GM19238 (cell line): ENCODE measurements around the gene ENTREP1.

Source experiments
- DNase-seq: peaks from one replicate; pipeline ENCODE4 v3.0.0; 2011; ENCODE audit warnings: low spot score; ENCODE audit not compliant: insufficient read length

ENTREP1 gene

GRCh38 chr9:69319324-69320025, 5.5 kb upstream of the ENTREP1 start:
- no peak for DNase-seq

DNA sequence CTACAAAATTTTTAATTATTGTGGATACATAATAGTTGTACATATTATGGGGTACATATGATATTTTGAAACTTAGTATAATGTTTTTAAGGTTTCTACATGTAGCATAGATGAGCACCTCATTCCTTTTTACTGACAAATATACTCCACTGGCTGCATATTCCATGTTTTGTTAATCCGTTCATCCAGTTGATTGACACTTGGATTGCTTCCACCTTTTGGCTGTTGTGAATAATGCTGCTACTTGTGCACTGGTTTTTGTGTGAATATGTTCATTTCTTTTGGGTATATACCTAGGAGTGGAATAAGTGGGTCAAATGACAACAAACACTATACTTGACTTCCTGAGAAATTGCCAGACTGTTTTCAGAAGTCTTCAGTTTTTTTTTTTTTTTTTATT, 2.8 kb upstream of the ENTREP1 start:
- DNase-seq, result no peak

DNA sequence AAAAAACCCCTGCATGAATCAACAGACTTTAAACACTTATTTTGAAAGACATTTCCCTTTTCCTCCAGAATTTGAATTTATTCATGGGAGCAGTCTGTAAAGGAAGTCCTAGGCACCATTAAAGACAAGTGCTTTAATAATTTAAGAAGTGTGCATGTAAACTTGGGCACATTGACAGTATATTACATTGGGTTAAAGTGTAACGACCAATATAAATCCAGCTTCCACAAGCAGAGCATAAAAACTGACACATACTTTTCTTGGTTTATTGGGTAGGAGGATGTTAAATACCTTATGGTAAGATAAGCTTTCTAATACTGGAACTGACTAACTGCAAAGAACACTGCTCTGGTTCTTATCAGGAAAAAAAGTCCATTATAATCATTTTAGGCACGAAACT, 1.2 kb upstream of the ENTREP1 start:
- DNase-seq, result no peak

GRCh38 chr9:69325409-69326212, 596 bp downstream of the ENTREP1 start:
- no peak for DNase-seq

DNA sequence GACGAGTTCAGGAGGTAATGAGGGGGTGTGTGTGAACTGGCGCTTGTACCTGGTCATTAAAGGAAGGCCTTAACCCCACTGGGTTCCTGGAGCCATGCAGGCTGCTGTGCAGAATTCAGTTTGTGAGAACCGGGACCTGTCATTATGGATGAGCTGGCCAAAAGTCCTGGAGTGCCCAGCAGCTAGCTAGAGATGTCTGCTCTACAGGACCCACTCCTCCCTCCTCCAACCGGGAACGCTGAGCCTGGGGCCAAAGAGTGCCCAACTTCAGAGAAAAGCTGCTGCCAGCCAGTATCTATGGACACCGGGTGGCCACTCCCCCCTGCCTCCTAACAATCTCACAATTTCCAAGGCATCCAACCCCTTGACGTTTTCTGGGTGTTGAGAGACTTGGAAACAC, 1.2 kb downstream of the ENTREP1 start:
- DNase-seq, result no peak

DNA sequence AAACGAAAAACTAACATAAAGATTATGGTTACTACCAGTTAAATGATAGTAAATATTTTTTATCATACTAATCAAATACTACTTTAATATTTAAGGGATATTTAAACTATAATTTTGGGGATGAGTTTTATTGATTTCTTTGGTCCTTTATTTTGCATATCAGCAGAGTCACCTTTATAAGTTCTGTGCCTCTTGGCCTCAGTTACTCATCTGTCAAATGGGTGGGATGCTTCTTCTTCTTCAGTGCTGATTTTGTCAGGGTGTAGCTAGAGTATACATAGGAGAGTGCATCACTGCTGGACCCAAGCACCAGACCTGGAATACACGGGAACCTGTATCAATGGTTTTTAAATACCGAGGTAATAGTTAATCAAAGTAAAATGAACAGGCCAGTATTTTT, 5.6 kb downstream of the ENTREP1 start:
- no peak for DNase-seq

DNA sequence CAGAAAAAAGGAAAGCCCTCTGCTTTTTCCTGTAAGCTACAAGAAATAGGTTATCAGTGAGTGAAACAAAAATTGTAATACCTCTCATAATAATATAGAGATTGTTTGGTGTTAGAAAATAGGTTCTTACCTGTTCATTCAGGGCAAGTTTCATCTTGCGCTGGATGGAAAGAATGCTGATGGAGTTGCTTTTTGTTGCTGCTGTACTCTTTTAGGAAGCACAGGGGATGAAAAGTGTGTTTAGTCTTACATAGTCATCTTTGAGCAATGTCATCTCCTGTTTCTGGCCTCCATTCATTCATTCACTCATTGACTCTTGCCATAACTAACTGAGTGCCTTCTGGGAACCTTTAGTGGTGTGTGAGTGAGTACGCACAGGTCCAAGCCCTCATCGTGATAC, 6.4 kb downstream of the ENTREP1 start:
- DNase-seq, result no peak

- no peak for DNase-seq
These were observed 7.2 kb downstream of the ENTREP1 start for GRCh38 chr9:69332067-69332685.

DNA sequence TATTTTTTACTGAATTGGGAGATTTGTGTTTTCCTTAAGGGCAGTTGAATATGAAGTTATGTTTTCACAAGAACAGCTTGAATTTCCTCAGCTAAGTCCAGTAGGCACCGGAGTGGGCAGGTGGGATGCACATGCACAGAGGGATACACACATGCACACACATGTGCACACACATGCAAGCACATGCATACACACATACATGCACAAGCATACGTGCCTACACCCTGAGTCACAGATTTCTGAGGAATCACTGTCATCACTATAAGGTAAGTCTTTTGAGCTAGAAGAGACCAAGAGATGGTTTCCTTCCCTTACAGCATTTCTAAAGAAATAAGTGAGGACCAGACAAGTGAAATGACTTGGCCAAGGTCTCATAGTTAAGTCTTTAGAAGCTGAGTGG, 8.7 kb downstream of the ENTREP1 start:
- DNase-seq, result no peak

DNA sequence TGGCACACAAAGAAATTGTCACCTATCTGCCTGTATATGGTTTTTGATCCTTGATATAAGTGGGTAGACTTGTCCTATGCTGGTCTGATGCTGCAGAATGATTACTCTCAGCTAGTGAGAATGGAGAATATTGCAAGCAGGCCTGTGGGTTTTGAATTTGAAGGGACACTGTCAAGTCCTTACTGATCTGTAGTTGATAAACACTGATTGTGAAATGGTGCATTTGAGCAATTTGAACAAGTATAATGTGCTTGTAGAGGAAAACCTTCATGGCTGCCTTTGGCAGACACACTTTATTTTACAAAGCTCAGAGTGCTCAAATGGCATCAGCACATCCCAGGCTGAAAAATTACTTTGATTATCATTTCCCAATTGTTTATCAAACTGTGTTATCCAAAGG, 9.3 kb downstream of the ENTREP1 start:
- no peak for DNase-seq

DNA sequence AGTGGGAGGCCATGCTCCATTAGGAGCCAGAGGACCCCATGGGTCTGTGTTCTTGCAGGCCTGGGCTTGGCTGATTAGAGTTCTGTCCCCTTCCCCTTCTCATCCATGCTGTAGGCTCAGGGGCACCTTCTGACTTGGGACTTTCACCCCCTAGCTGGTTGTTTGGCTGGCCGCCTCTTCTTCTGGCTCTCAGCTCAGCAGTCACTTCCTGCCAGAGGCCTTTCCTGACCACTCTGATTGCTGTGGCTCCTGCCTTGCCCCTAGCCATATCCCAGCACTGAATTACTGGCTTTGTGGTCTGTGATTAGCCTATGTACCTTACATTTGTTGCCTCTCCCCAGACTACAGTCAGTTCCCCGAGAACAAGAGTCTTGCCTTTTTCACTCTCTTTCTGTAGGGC, 14.6 kb downstream of the ENTREP1 start:
- DNase-seq, result no peak

GRCh38 chr9:69340631-69341030, 15.6 kb downstream of the ENTREP1 start:
- no peak for DNase-seq

GRCh38 chr9:69342769-69343168, 17.8 kb downstream of the ENTREP1 start:
- DNase-seq, result no peak

GRCh38 chr9:69344459-69344858, 19.4 kb downstream of the ENTREP1 start:
- no peak for DNase-seq

- DNase-seq, result no peak
These were observed 21.8 kb downstream of the ENTREP1 start for GRCh38 chr9:69346596-69347390.

DNA sequence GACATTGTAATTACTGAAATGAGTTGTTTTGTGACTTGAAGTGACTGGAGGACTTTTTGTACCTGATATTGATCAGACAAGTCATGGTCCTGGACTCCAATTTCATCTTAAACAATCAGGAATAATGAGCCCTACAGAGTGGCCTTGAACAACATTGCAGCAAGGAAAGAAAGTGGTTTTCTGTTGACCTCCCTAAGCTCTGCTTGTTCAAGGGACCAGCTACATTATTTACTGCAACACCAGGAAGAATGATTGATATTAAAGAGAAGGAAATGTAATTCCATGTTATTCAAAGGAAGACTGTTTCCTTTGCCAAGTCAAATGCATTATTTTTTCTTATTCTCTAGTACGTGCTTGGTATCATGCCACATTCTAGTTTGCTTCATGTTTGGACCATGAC, 22.6 kb downstream of the ENTREP1 start:
- no peak for DNase-seq

DNA sequence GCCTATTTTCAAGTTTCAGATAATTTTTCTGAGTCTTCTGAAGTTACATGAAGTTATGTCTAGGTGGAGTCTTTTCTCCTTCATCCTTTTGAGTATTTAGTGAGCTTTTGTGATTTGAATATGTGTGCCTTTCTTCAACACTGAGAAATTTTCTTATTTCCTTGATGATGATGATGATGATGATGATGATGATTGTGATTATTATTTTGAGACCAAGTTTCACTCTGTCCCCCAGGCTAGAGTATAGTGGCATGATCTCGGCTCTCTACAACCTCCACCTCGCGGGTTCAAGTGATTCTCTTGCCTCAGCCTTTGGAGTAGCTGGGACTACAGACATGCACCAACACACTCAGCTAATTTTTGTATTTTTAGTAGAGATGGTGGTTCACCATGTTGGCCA, 26.2 kb downstream of the ENTREP1 start:
- DNase-seq, result no peak

- DNase-seq, result no peak
These were observed 30.2 kb downstream of the ENTREP1 start for GRCh38 chr9:69355232-69355631.

- DNase-seq, result no peak
These were observed 32.2 kb downstream of the ENTREP1 start for GRCh38 chr9:69357030-69357775.

GRCh38 chr9:69357821-69358220, 32.8 kb downstream of the ENTREP1 start:
- DNase-seq, result no peak

DNA sequence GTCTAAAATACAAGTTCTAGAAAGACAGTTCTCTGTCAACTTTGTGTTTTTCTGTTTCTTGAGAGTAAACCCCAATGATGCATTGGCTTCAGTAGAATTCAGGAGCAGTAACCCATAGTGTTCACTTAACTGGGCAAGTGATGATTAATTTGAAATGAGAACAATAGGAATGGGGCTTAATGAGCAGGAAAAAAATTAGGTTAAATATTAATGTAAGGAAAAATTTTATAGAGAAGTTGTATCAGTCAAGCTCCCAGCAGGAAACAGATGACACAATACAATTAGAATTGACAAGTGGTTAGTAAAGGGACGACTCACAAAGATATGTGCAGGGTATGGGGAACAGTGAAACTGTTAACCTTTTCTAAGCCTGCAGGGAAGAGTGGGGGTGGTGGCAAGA, 38.2 kb downstream of the ENTREP1 start:
- DNase-seq, result no peak
